Muscle of back (tissue), 11 donors: ENCODE measurements around the gene NTHL1. TPM values are rescaled to one million over a fixed set of nuclear protein-coding genes. Genes with fewer than 3 reads are reported as not detected.

Experiments
- DNase-seq, 3 donors: peaks; one replicate each; pipeline versions ENCODE4 v3.0.0 to v3.0.0-alpha.2; 2013
- polyA plus RNA-seq, 10 donors: library from polyadenylated mRNA; unstranded; fragments of 120-200 nt; gene quantifications; one replicate each; pipeline ENCODE4 v1.2.1, GENCODE V29; 2013; ENCODE audit not compliant: insufficient read length in 10 of 10

Gene NTHL1
- polyA plus RNA-seq, 10 donors, result 7.4 to 16.9 (median 10.3) TPM

- DNase-seq, result no peak
Measured at GRCh38 chr16:1998852-1999801, 48.5 kb downstream of the NTHL1 start.

GRCh38 chr16:1998360-1998835, 49.2 kb downstream of the NTHL1 start:
- no peak for DNase-seq

GRCh38 chr16:1997494-1998359, 49.9 kb downstream of the NTHL1 start:
- no peak for DNase-seq

GRCh38 chr16:1993731-1994131, 53.9 kb downstream of the NTHL1 start:
- DNase-seq, result no peak

- DNase-seq, result no peak
Measured at GRCh38 chr16:1992704-1993317, 54.8 kb downstream of the NTHL1 start.

GRCh38 chr16:1991948-1992703, 55.5 kb downstream of the NTHL1 start:
- peak; percentile 86 to 88 (median 88) for DNase-seq

- no peak for DNase-seq
Measured at GRCh38 chr16:1991588-1991947, 56.1 kb downstream of the NTHL1 start.

GRCh38 chr16:1991135-1991551, 56.5 kb downstream of the NTHL1 start:
- no peak for DNase-seq

GRCh38 chr16:1990351-1991134, 57.1 kb downstream of the NTHL1 start:
- DNase-seq, result no peak

- DNase-seq, result no peak
Measured at GRCh38 chr16:1990101-1990350, 57.6 kb downstream of the NTHL1 start.

Other genes with a start within 250 kb of the NTHL1 start
- 10 to 100 TPM; 28.9 to 45.3 (median 35.9) TPM for gene HAGH, start 221.0 kb downstream of the NTHL1 start, polyA plus RNA-seq
- gene FAHD1, start 220.6 kb downstream of the NTHL1 start, polyA plus RNA-seq, result 10 to 100 TPM; 14.5 to 25.5 (median 18.7) TPM
- 1 to 10 TPM in 1 of 10 donors, under 1 TPM in 8, not detected in 1; 0.08 to 2.4 (median 0.50) TPM for gene MEIOB, start 175.7 kb downstream of the NTHL1 start, polyA plus RNA-seq
- 1 to 10 TPM in 2 of 10 donors, not detected in 8; 1.6 to 4.3 TPM for gene HS3ST6, start 129.4 kb downstream of the NTHL1 start, polyA plus RNA-seq
- 10 to 100 TPM; 17.6 to 40.8 (median 27.6) TPM for gene MSRB1, start 104.6 kb downstream of the NTHL1 start, polyA plus RNA-seq
- gene RPL3L, start 93.1 kb downstream of the NTHL1 start, polyA plus RNA-seq, result 10 to 100 TPM in 9 of 10 donors, 1 to 10 TPM in 1; 9.1 to 73.5 (median 46.2) TPM
- gene NDUFB10, start 88.3 kb downstream of the NTHL1 start, polyA plus RNA-seq, result 100 to 1,000 TPM; 111 to 148 (median 127) TPM
- gene RPS2, start 83.0 kb downstream of the NTHL1 start, polyA plus RNA-seq, result 1,000 to 10,000 TPM; 2,391 to 3,374 (median 3,214) TPM
- not detected for gene RNF151, start 81.0 kb downstream of the NTHL1 start, polyA plus RNA-seq
- gene TBL3, start 75.8 kb downstream of the NTHL1 start, polyA plus RNA-seq, result 10 to 100 TPM; 18.7 to 35.0 (median 27.8) TPM
- 1 to 10 TPM in 4 of 10 donors, under 1 TPM in 6; 0.18 to 1.5 (median 0.77) TPM for gene NOXO1, start 66.4 kb downstream of the NTHL1 start, polyA plus RNA-seq
- gene GFER, start 63.6 kb downstream of the NTHL1 start, polyA plus RNA-seq, result 10 to 100 TPM; 12.4 to 18.7 (median 15.5) TPM
- gene SYNGR3, start 57.9 kb downstream of the NTHL1 start, polyA plus RNA-seq, result 1 to 10 TPM in 5 of 10 donors, under 1 TPM in 5; 0.46 to 2.1 (median 0.98) TPM
- 10 to 100 TPM; 13.7 to 25.1 (median 18.8) TPM for gene ZNF598, start 38.0 kb downstream of the NTHL1 start, polyA plus RNA-seq
- gene NPW, start 28.0 kb downstream of the NTHL1 start, polyA plus RNA-seq, result 1 to 10 TPM in 6 of 10 donors, under 1 TPM in 4; 0.59 to 4.1 (median 1.3) TPM
- 10 to 100 TPM; 28.3 to 62.6 (median 36.9) TPM for gene NHERF2, start 20.9 kb downstream of the NTHL1 start, polyA plus RNA-seq
- 100 to 1,000 TPM in 1 of 10 donors, 10 to 100 TPM in 9; 62.2 to 104 (median 75.1) TPM for gene TSC2, start 151 bp upstream of the NTHL1 start, polyA plus RNA-seq
- gene PKD1, start 88.1 kb upstream of the NTHL1 start, polyA plus RNA-seq, result 100 to 1,000 TPM in 9 of 10 donors, 10 to 100 TPM in 1; 86.8 to 161 (median 120) TPM
- gene RAB26, start 100.8 kb upstream of the NTHL1 start, polyA plus RNA-seq, result 1 to 10 TPM in 3 of 10 donors, under 1 TPM in 7; 0.33 to 1.7 (median 0.53) TPM
- gene TRAF7, start 107.9 kb upstream of the NTHL1 start, polyA plus RNA-seq, result 10 to 100 TPM; 37.8 to 52.6 (median 44.7) TPM
- 1 to 10 TPM in 9 of 10 donors, under 1 TPM in 1; 0.94 to 2.7 (median 1.5) TPM for gene CASKIN1, start 148.8 kb upstream of the NTHL1 start, polyA plus RNA-seq
- 10 to 100 TPM; 24.4 to 38.7 (median 30.7) TPM for gene MLST8, start 157.6 kb upstream of the NTHL1 start, polyA plus RNA-seq
- 1 to 10 TPM; 3.5 to 8.0 (median 5.4) TPM for gene BRICD5, start 163.0 kb upstream of the NTHL1 start, polyA plus RNA-seq
- gene PGP, start 167.0 kb upstream of the NTHL1 start, polyA plus RNA-seq, result 10 to 100 TPM; 11.2 to 15.4 (median 13.4) TPM
- 10 to 100 TPM in 8 of 10 donors, 1 to 10 TPM in 2; 9.4 to 20.1 (median 12.8) TPM for gene E4F1, start 175.8 kb upstream of the NTHL1 start, polyA plus RNA-seq
- 1 to 10 TPM in 2 of 10 donors, under 1 TPM in 8; 0.35 to 1.1 (median 0.71) TPM for gene DNASE1L2, start 188.6 kb upstream of the NTHL1 start, polyA plus RNA-seq
- gene ECI1, start 203.8 kb upstream of the NTHL1 start, polyA plus RNA-seq, result 10 to 100 TPM; 42.8 to 59.2 (median 49.0) TPM
- 100 to 1,000 TPM; 136 to 186 (median 165) TPM for gene RNPS1, start 220.3 kb upstream of the NTHL1 start, polyA plus RNA-seq